Left renal cortex interstitium (tissue), 4 donors: ENCODE results near the gene FAM76A. TPM values are rescaled to one million over a fixed set of nuclear protein-coding genes. Genes with fewer than 3 reads are reported as not detected.
"Not testable (repeated sequence)": the region's sequence is repeated elsewhere in the genome, so short reads cannot be mapped to it uniquely, and the experiment has no call there.

Experiments used
- DNase-seq, 4 donors: peaks; one replicate each; pipeline ENCODE4 v3.0.0-alpha.2; 2013; ENCODE audit warnings: low read depth in 4 of 4, low spot score in 2 of 4, missing footprints in 1 of 4
- polyA plus RNA-seq, 4 donors: library from polyadenylated mRNA; unstranded; fragments of 120-200 nt; gene quantifications; one replicate each; pipeline ENCODE4 v1.2.1, GENCODE V29; 2013; ENCODE audit not compliant: insufficient read length in 4 of 4

Gene FAM76A
- polyA plus RNA-seq, 4 donors: 10.7 to 18.6 (median 14.1) TPM

GRCh38 chr1:27773826-27774445 lies 48.2 kb downstream of the FAM76A start:
- no peak for DNase-seq

GRCh38 chr1:27774654-27775053 lies 48.9 kb downstream of the FAM76A start:
- DNase-seq: no peak

- not testable (repeated sequence) for DNase-seq
These were observed 49.6 kb downstream of the FAM76A start for GRCh38 chr1:27775336-27775735.

- not testable (repeated sequence) for DNase-seq
These were observed 50.5 kb downstream of the FAM76A start for GRCh38 chr1:27776276-27776675.

GRCh38 chr1:27778056-27778455 lies 52.3 kb downstream of the FAM76A start:
- no peak for DNase-seq

GRCh38 chr1:27779122-27779521 lies 53.4 kb downstream of the FAM76A start:
- DNase-seq: no peak

- no peak for DNase-seq
These were observed 57.2 kb downstream of the FAM76A start for GRCh38 chr1:27782950-27783349.

- no peak for DNase-seq
These were observed 58.9 kb downstream of the FAM76A start for GRCh38 chr1:27784700-27785099.

DNA sequence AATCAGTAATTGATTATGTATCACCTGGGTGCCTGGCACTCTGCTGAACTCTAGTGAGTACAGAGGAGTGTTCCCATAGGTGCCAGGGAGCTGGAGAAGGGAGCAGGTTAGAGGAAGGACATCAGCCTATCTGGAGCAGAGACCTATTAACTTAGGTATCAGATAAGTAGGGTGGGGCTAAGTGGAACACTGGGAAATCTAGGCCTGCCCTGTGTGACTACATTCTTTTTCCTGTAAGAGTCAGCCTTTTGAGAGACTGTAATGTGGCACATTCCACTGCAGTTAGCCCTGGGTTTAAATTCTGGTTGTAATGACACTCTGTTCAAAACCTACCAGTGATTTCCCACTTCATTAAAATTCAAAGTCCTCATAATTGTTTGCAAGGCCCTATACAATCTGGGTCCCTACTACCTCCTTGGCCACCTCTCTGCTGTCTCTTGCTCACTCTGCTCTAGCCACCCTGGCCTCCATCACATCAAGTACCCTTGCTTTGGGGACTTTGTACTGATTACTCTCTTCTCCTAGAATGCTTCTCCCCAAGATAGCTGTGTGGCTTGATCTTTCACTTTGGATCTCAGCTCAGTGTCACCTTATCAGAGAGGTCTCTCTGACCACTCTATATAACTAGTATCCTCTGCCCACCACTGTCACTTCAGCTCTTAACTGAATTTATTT lies 60.2 kb downstream of the FAM76A start:
- DNase-seq: no peak

DNA sequence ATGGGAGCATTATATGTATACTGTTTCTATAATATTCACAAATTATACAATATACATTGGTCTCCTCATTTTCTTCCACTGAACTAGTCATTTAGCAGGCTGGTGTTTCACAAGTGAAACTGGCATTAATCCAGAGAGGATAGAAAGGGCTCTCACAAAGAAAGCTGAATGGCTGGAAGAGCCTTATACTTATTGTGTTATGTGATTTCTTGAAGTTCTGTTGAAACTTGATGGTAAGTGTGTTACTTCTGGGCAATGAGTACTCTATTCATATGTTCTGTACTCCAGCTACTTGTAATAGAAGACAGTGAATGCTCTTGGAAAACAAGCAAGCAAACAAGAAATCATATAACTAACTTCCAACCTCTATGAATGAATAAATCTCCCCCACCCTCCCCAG lies 62.1 kb downstream of the FAM76A start:
- no peak for DNase-seq

DNA sequence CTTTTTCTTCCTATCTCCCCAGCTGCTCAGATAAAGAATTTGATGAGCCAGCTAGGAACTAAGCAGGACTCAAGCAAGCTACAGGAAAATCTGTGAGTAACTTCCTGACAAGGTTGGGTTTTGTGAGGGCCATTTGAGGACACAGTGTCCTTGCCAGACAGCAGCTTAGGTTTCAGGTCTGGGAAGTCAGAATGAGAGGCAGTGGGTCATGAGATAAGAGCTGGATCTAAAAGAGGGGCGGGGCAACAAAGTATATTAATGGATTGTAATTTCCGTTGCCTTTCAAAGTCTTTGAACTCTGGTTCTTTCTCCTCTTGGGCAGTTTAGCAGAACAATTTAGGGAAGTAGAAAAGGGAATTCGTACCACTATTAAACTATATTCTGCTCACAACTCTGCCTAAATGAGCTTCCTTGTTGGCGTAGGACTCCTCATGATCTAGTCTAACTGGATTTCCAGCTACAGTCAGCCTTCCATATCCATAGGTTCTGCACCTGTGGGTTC lies 63.8 kb downstream of the FAM76A start:
- no peak for DNase-seq

- DNase-seq: not testable (repeated sequence)
These were observed 64.5 kb downstream of the FAM76A start for GRCh38 chr1:27790270-27790669.

DNA sequence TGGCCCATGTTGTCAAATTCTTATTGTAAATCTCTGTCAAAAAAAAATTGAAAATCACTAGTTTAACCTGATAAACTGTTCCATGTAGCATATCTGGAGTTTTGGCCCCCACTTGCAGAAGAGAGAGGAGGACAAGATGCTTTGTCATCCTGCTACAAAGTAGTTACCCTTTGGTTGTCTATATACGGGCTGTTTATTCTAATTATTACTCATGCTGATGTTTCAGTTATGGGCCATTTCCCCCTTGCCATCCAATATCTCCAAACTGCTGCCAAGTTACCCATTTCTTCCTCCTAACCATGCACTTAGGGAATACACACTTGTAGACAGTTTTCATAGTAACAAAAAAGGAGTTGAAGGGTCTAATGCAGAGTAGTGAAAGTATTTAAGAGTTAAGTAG lies 69.8 kb downstream of the FAM76A start:
- DNase-seq: no peak

- DNase-seq: no peak
These were observed 79.0 kb downstream of the FAM76A start for GRCh38 chr1:27804791-27805190.

DNA sequence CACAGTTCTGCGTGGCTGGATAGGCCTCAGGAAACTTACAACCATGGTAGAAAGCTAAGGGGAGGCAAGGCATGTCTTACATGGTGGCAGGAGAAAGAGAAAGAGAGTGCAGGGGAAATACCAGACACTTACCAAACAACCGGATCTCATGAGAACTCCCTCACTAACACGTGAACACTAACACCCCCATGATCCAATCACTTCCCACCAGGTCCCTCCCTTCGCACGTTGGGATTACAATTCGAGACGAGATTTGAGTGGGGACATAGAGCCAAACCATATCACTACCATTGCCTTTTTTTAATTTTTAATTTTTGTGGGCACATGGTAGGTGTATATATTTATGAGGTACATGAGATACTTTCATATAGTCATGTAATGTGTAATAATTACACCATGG lies 81.0 kb downstream of the FAM76A start:
- no peak for DNase-seq

- no peak for DNase-seq
These were observed 81.6 kb downstream of the FAM76A start for GRCh38 chr1:27807385-27807784.

GRCh38 chr1:27808131-27808530 lies 82.4 kb downstream of the FAM76A start:
- not testable (repeated sequence) for DNase-seq

- no peak for DNase-seq
These were observed 84.1 kb downstream of the FAM76A start for GRCh38 chr1:27809883-27810282.

DNA sequence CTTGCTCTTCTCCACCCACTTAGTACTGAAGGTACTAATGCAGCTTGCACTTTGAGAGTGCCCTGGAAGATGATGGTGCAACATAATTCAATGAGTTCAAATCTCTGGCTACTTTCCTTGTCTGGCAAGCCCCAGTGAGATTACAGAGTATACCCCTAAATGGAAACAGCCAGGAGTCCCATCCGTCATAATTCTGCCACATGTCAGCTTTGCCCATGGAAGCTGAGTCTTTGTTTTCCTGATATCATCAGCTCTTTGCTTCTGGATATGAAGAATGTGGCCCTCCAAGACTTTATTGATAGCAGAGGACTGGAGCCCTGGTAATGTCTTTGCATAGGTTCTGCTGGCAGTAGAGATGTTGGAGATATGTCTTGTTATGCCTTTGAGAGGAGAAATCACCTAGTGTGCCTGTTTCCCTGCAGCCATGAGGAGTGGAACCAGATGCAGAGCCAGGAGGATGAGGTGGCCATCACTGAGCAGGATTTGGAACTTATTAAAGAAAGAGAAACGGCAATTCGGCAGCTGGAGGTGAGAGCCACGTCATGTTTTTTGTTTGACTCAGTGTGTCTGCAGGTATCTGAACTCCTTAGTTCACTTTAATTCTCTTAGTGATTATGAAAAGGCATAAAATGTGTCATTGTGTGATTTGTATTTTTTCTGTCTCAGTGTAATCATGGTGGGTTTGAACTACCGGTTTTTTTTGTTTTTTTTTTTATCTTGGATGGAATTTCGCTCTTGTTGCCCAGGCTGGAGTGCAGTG lies 86.2 kb downstream of the FAM76A start:
- DNase-seq: no peak
